ENCODE results near the gene SMTNL2.
A peak's percentile ranks its signal among the peaks of the same experiment; 100 is the strongest.
"Not testable (repeated sequence)": the region's sequence is repeated elsewhere in the genome, so short reads cannot be mapped to it uniquely, and the experiment has no call there.

Gene SMTNL2

GRCh38 chr17:4633643-4634042, 49.3 kb downstream of the SMTNL2 start:
- Mint-ChIP-seq H3K4me1 (ENCODE audit: low read depth) (peaks cover 15% of the 10 kb centered on the region), H3K27ac (peak overlapping the region; percentile 61), H3K36me3 (ENCODE audit: low read depth) (no peaks in the 10 kb centered on the region), H3K4me3 (no peak overlapping the region), H3K9me3 (peaks cover 4% of the 10 kb centered on the region), H3K27me3 (peaks cover 36% of the 10 kb centered on the region)

GRCh38 chr17:4634976-4635375, 50.6 kb downstream of the SMTNL2 start:
- H3K36me3 Mint-ChIP-seq (ENCODE audit: low read depth), result no peaks in the 10 kb centered on the region
- H3K4me1 Mint-ChIP-seq (ENCODE audit: low read depth), result peaks cover 21% of the 10 kb centered on the region
- H3K27me3 Mint-ChIP-seq, result peaks cover 44% of the 10 kb centered on the region
- no peak overlapping the region for H3K27ac Mint-ChIP-seq
- peaks cover 4% of the 10 kb centered on the region for H3K9me3 Mint-ChIP-seq
- no peak overlapping the region for H3K4me3 Mint-ChIP-seq

GRCh38 chr17:4635823-4636375, 51.6 kb downstream of the SMTNL2 start:
- Mint-ChIP-seq H3K27me3 (peaks cover 50% of the 10 kb centered on the region), H3K36me3 (ENCODE audit: low read depth) (no peaks in the 10 kb centered on the region), H3K27ac (no peak overlapping the region), H3K4me3 (peak overlapping the region; percentile 3), H3K4me1 (ENCODE audit: low read depth) (peaks cover 24% of the 10 kb centered on the region), H3K9me3 (peaks cover 4% of the 10 kb centered on the region)

GRCh38 chr17:4636474-4637100, 52.3 kb downstream of the SMTNL2 start:
- H3K9me3 Mint-ChIP-seq, result peaks cover 4% of the 10 kb centered on the region
- no peaks in the 10 kb centered on the region for H3K36me3 Mint-ChIP-seq (ENCODE audit: low read depth)
- no peak overlapping the region for H3K27ac Mint-ChIP-seq
- H3K27me3 Mint-ChIP-seq, result peaks cover 57% of the 10 kb centered on the region
- peak overlapping the region; percentile 3 for H3K4me3 Mint-ChIP-seq
- peaks cover 25% of the 10 kb centered on the region for H3K4me1 Mint-ChIP-seq (ENCODE audit: low read depth)

- peaks cover 25% of the 10 kb centered on the region for H3K4me1 Mint-ChIP-seq (ENCODE audit: low read depth)
- H3K27me3 Mint-ChIP-seq, result peaks cover 69% of the 10 kb centered on the region
- not testable (repeated sequence) for H3K9me3 Mint-ChIP-seq; H3K4me3 Mint-ChIP-seq; H3K36me3 Mint-ChIP-seq (ENCODE audit: low read depth); H3K27ac Mint-ChIP-seq
Observed at GRCh38 chr17:4638766-4639165, 54.4 kb downstream of the SMTNL2 start.

GRCh38 chr17:4639301-4640059, 55.2 kb downstream of the SMTNL2 start:
- H3K9me3 Mint-ChIP-seq; H3K36me3 Mint-ChIP-seq (ENCODE audit: low read depth); H3K27ac Mint-ChIP-seq: not testable (repeated sequence)
- H3K4me1 Mint-ChIP-seq (ENCODE audit: low read depth), result peaks cover 25% of the 10 kb centered on the region
- H3K27me3 Mint-ChIP-seq, result peaks cover 72% of the 10 kb centered on the region
- H3K4me3 Mint-ChIP-seq, result peak overlapping the region; percentile 13

GRCh38 chr17:4640569-4641188, 56.4 kb downstream of the SMTNL2 start:
- not testable (repeated sequence) for H3K9me3 Mint-ChIP-seq; H3K27ac Mint-ChIP-seq; H3K4me3 Mint-ChIP-seq; H3K36me3 Mint-ChIP-seq (ENCODE audit: low read depth)
- peaks cover 73% of the 10 kb centered on the region for H3K27me3 Mint-ChIP-seq
- H3K4me1 Mint-ChIP-seq (ENCODE audit: low read depth), result peaks cover 20% of the 10 kb centered on the region

GRCh38 chr17:4641297-4642195, 57.2 kb downstream of the SMTNL2 start, which contains the start of gene ALOX15:
Gene ALOX15 (minus strand): TSS chr17:4641678. CDS start chr17:4641651, 27 bp downstream.
- Mint-ChIP-seq H3K9me3 (no peaks in the 10 kb centered on the region), H3K4me3 (no peak within 1 kb of the TSS), H3K27ac (no peak within 1 kb of the TSS), H3K27me3 (peaks cover 68% of the 10 kb centered on the region), H3K4me1 (ENCODE audit: low read depth) (peaks cover 11% of the 10 kb centered on the region), H3K36me3 (ENCODE audit: low read depth) (no peaks in the 10 kb centered on the region)

GRCh38 chr17:4642286-4642685, 58.0 kb downstream of the SMTNL2 start:
- H3K27me3 Mint-ChIP-seq, result peaks cover 64% of the 10 kb centered on the region
- H3K36me3 Mint-ChIP-seq (ENCODE audit: low read depth), result no peaks in the 10 kb centered on the region
- H3K27ac Mint-ChIP-seq, result no peak overlapping the region
- no peaks in the 10 kb centered on the region for H3K9me3 Mint-ChIP-seq
- no peak overlapping the region for H3K4me3 Mint-ChIP-seq
- H3K4me1 Mint-ChIP-seq (ENCODE audit: low read depth), result peaks cover 10% of the 10 kb centered on the region

GRCh38 chr17:4643676-4644075, 59.3 kb downstream of the SMTNL2 start:
- H3K27ac Mint-ChIP-seq, result no peak overlapping the region
- peaks cover 10% of the 10 kb centered on the region for H3K4me1 Mint-ChIP-seq (ENCODE audit: low read depth)
- H3K36me3 Mint-ChIP-seq (ENCODE audit: low read depth), result no peaks in the 10 kb centered on the region
- no peaks in the 10 kb centered on the region for H3K9me3 Mint-ChIP-seq
- peaks cover 67% of the 10 kb centered on the region for H3K27me3 Mint-ChIP-seq
- H3K4me3 Mint-ChIP-seq, result no peak overlapping the region

- H3K27ac Mint-ChIP-seq, result no peak overlapping the region
- peaks cover 4% of the 10 kb centered on the region for H3K4me1 Mint-ChIP-seq (ENCODE audit: low read depth)
- H3K4me3 Mint-ChIP-seq, result no peak overlapping the region
- no peaks in the 10 kb centered on the region for H3K36me3 Mint-ChIP-seq (ENCODE audit: low read depth)
- peaks cover 64% of the 10 kb centered on the region for H3K27me3 Mint-ChIP-seq
- H3K9me3 Mint-ChIP-seq, result no peaks in the 10 kb centered on the region
Observed at GRCh38 chr17:4645642-4646041, 61.3 kb downstream of the SMTNL2 start.

- Mint-ChIP-seq H3K36me3 (ENCODE audit: low read depth) (no peaks in the 10 kb centered on the region), H3K27me3 (peaks cover 43% of the 10 kb centered on the region), H3K4me3 (no peak overlapping the region), H3K4me1 (ENCODE audit: low read depth) (no peaks in the 10 kb centered on the region), H3K27ac (no peak overlapping the region), H3K9me3 (no peaks in the 10 kb centered on the region)
Observed at GRCh38 chr17:4648741-4649140, 64.4 kb downstream of the SMTNL2 start.

- Mint-ChIP-seq H3K9me3 (no peaks in the 10 kb centered on the region), H3K27me3 (peaks cover 22% of the 10 kb centered on the region), H3K4me3 (no peak overlapping the region), H3K27ac (no peak overlapping the region), H3K36me3 (ENCODE audit: low read depth) (no peaks in the 10 kb centered on the region), H3K4me1 (ENCODE audit: low read depth) (peaks cover 8% of the 10 kb centered on the region)
Observed at GRCh38 chr17:4652997-4653396, 68.7 kb downstream of the SMTNL2 start.

GRCh38 chr17:4655933-4656332, 71.6 kb downstream of the SMTNL2 start:
- H3K27ac Mint-ChIP-seq, result not testable (repeated sequence)

More at GRCh38 chr17:4655933-4656332, 71.6 kb downstream of the SMTNL2 start:
- H3K36me3 Mint-ChIP-seq (ENCODE audit: low read depth); H3K4me3 Mint-ChIP-seq; H3K9me3 Mint-ChIP-seq: not testable (repeated sequence)
- Mint-ChIP-seq H3K4me1 (ENCODE audit: low read depth) (peaks cover 18% of the 10 kb centered on the region), H3K27me3 (peaks cover 19% of the 10 kb centered on the region)
